Activated CD4-positive, alpha-beta T cell treated with anti-CD3 and anti-CD28 coated beads for 24 hours (primary cell): ENCODE data around the gene NEAT1.

Experiments
- DNase-seq, 2 donors: peaks; one replicate each; pipeline ENCODE4 v3.0.0-alpha.2; 2020; ENCODE audit warnings: low read depth in 2 of 2

Gene NEAT1

DNA sequence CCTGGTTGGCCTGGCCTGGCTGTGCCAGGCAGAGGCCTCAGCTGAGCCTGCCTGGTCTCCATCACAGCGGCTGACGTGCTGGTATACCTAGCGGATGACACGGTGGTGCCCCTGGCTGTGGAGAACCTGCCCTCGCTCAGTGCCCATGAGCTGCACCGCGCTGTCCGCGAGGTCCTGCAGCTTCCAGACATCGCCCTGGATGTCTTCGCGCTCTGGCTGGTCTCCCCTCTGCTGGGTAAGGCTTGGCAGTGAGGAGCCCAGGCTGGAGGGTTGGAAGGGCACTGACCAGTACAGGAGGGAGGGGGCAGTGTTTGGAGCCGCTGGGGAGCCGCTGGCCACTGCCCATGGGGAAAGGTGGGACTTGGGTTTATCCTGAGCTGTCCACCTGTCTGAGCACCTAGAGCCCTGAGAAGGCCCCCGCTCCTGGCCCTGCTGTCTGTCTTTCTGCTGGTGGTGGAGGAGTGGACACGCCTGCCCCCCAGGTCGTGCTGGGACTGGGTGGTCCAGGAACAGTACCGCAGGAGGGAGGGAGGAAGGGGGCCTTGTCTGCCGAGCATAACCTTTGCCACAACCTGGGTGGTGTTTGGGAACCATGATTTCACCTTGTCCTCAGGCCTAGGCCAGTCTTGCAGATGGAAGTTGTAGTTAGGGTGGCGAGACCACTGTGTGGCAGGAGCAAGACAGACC lies 33.2 kb upstream of the NEAT1 start:
- DNase-seq = no peak

DNA sequence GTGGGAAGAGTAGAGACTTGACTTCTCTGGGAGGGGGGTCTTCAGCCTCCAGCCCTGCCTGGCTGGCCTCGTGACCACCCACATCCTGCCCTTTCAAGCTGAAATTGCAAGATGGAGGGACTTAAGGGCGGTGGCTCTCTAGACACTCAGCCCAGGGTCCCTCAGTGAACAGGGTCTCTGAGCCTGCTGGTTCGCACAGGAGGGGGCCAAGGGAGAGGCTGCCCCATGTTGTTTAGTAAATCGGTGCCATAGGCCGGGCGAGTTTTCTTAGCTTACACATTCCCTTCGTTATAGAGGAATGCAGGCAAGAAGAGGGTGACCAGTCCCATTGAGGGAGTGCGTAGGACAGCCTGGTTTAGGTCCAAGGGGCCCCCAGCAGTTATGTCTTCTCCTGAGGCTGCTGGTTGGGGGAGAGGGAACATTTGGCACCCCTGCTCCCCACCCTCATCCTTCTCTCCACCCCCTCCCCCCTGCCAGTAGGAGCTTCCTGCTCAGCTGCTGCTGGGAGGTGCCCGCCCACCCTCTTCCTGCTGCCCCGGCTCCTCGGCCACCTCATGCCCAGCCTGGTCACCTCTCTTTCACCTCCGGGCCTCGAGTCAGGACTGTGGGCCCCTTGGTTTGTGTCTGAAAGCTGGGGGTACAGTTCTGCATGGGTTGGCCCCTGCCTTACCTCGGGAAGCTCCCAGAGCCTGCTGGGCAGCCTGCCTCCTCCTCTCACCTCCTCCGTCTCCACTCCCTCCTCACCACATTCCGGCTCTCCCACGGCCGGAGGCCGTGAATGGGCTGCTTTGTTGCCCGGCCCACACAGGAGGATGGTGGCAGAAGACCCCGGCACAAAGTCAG lies 32.3 kb upstream of the NEAT1 start:
- no peak for DNase-seq

DNA sequence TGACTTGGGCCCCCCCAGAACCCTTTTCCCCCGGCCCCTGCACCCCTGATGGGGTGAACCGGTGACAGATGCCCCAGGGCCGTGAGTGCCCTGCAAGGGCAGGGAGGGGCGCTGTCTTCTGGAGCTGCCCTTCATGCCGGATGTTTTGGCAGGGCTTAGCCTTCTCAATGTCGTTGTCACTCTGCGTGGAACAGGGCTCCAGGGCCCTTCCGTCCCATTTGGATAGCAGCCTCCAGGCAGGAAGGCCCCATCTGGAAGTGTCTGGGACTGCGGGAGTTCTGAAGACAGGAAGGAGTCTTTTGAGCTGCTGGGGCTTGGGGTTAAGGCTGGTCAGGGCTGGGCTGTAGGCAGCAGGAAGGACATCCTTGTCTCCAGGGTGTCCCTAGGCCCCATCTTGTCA lies 31.6 kb upstream of the NEAT1 start:
- no peak for DNase-seq

DNA sequence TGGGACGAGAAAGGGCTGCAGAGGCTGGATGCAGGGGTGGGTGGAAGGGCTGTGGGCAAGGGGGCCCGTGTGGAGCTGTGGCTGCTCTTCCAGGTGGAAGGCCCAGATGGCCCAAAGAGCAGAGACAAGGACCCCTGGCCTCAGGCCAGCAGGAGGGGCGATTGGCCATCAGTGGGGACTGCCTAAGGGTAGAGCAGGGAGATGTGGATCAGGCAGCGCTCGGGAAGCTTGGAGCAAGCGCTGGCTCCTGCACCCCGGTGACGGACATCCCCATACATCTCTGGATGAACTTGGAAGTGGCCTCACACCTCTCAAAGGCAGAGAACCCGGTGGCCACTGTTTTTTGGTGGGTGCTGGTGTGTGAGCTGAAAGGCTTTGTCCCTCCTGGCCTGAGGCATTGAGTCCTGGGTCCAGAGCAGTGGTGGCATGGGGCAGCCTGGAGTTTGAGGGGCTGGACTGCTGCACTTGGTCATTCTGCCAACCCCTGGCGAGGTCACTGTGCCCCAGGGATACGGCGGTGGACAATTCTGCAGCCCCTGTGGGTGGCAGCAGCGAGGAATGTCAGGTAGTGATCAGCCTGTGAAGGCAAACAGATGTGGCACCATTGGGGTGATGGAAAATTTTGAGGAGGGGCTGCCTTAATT lies 30.3 kb upstream of the NEAT1 start:
- no peak for DNase-seq

DNA sequence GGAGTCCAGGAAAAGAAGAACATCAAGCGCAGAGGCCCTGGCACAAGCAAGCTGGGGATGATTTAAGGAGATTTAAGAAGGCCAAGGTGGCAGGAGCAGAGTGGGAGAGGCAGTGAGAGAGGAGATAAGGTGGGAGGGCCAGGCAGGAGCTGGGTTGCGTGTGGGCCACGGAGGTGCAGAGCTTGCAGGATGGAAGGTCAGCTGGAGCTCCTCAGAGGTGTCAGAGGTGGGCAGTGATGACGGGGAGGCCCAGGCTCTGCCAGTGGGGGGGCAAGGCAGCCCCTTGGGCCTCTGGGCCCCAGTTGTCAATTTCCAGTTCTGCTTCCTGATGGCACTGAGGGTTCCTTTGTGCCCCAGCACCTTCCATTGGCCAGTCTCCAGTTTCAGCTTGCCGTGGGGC lies 29.7 kb upstream of the NEAT1 start:
- no peak for DNase-seq

DNA sequence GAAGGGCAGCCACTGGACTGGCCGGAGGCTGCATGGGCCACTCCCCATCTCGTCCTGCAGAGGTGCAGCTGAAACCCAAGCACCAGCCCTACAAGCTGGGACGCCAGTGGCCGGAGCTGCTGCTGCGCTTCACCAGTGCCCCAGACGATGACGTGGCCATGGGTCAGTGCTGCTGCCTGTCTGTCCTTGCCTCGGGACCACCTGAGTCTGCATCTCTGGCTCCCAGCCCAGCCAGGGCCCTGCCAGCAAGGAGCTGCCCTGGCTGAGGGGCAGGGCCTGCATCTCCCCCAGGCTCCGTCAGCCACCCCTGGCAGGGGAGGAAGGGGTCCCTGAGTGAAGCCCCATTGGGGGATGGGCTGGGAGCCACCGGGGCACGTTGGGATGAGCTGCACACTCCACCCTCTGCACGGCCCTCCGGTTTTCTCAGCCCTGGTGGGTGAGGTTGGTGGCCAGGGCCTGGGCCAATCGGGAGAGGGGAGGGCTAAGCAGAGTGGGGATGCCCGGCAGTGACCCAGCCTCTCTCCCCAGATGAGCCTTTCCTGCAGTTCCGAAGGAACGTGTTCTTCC lies 29.0 kb upstream of the NEAT1 start:
- DNase-seq = no peak

GRCh38 chr11:65394125-65394536 lies 28.5 kb upstream of the NEAT1 start:
- DNase-seq = no peak

GRCh38 chr11:65395961-65396530 lies 26.6 kb upstream of the NEAT1 start:
- no peak for DNase-seq

DNA sequence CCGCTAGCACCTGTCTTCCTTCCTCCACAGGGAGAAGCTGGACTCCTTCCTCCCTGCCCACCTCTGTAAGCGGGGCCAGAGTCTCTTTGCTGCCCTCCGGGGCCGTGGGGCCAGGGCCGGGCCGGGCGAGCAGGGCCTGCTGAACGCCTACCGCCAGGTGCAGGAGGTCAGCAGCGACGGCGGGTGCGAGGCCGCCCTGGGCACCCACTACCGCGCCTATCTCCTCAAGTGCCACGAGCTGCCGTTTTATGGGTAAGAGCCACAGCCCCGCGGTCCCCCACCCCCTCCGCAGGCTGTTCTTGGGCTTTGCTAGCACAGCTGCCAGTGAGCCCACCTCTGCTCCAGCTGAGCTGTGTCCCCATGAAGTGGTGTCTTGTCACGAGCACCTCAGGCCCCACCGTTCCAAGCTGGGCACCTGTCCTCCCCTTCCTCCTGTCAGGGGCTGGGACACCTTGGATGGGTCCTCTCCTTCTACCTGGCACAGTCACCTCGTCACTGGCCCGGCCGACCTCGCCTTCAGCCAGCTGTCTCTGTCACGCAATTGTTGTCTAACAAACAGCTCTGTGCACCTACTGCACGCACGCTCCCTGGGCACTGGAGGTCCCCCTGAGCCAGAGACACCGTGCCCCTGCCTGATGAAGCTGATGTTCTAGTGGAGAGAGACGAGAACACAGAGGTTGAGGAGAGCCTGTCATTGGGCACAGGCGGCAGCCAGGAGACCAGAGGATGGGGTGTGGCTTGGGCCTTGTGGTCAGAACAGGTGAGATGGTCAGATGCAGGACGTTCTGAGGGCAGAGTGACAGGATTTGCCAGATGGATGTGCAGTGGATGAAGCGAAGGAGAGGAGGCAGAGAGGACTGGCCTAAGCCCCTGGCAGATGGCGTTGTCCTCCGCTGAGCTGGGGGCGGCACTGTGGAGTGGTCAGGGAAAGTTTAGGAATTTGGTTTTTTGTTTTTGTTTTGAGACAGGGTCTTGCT lies 25.5 kb upstream of the NEAT1 start:
- no peak for DNase-seq

DNA sequence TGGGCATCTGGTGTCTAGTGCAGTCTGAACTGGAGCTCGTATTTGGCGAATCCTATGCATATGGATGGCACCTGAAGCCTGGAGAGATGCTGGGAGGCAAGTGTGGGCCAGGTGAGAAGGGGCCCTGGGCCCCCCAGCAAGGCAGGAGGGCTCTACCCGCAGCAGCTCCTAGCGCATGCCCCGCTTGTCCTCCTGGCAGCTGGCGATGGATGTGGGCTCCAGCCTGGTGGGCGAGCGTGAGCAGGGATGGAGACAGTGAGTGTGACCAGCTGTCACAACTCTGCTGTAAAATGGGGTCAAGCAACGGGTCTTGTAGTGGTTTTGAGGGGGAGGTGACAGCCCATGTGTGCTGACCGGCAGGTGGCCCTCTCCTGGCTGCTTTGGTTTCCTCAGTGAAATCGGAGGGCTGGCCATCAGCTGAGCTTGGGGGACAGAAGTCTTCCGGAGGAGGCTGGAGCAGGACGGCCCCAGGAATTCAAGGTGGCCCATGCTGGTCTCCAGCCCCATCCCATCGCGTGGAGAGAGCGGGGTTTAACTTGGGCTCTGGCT lies 24.2 kb upstream of the NEAT1 start:
- no peak for DNase-seq

GRCh38 chr11:65399249-65399648 lies 23.3 kb upstream of the NEAT1 start:
- DNase-seq = no peak

DNA sequence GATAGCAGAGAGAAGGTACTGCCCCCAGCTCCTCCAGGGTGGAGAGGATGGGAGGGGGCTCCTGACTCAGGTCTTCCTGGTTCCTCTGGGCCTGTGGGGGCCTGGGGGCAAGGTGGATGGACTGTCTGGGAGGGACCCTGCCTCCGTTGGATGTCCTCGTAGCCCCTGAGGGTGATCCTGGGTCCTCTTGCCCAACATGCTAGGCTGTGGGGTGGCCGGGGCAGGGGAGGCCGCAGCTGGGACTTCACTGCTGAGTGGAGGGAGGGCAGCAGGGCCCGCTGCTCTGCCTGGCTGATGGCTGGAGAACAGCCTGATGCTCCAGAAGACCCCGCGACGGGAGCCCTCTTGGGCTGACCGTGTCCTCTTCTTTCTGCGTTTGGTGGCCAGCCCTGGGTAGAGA lies 22.8 kb upstream of the NEAT1 start:
- DNase-seq = no peak

- DNase-seq = no peak
These were observed 22.1 kb upstream of the NEAT1 start for GRCh38 chr11:65400307-65401072.

- DNase-seq = no peak
These were observed 21.4 kb upstream of the NEAT1 start for GRCh38 chr11:65401073-65401802.

GRCh38 chr11:65401803-65402248 lies 20.8 kb upstream of the NEAT1 start:
- no peak for DNase-seq

- DNase-seq = no peak
These were observed 19.8 kb upstream of the NEAT1 start for GRCh38 chr11:65402790-65403189.

DNA sequence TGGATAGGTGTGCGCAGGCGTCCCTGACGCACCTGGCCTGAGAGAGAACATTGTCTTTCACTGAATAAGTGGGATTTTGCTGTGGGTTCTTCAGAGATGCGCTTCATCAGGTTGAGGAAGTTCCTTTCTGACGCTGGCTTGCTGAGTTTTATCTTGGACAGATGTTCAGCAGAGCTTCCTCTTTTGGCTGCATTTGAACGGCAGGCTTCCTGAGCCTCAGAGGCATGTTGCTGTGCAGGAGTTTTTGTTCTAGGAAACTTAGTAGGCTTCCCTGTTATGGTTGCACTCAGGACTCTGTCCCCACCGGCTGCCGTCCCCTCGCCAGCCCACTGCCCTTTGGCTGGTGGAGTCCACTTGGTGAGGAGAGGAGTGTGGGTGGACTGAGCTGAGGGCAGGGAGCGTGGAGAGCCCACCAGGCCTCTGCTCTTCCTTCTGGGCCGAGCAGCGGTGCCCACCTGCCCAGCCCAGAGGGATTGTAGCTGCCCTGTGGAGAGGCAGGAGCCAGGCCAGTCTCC lies 18.9 kb upstream of the NEAT1 start:
- DNase-seq = no peak

DNA sequence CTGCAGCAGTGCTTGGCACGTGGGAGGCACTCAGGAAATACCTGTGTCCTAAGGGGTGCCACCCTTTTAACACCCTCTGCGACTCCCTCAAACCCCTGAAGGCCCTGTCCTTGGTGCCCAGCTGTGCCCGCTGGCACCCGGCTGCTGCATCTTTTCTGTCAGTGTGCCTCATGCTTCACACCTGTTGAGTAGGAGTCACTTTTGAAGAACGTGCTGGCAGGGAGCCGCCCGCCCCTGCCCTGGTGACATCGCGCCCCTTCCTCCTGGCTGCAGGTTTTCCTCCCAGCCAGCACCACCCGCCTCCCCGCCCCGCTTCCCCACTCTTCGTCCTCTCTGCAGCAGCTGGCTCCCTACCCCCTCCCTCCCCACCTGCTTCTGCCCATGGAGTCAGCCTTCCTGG lies 18.4 kb upstream of the NEAT1 start:
- no peak for DNase-seq
